ENCODE results near the gene RNU5D-1.

DNA sequence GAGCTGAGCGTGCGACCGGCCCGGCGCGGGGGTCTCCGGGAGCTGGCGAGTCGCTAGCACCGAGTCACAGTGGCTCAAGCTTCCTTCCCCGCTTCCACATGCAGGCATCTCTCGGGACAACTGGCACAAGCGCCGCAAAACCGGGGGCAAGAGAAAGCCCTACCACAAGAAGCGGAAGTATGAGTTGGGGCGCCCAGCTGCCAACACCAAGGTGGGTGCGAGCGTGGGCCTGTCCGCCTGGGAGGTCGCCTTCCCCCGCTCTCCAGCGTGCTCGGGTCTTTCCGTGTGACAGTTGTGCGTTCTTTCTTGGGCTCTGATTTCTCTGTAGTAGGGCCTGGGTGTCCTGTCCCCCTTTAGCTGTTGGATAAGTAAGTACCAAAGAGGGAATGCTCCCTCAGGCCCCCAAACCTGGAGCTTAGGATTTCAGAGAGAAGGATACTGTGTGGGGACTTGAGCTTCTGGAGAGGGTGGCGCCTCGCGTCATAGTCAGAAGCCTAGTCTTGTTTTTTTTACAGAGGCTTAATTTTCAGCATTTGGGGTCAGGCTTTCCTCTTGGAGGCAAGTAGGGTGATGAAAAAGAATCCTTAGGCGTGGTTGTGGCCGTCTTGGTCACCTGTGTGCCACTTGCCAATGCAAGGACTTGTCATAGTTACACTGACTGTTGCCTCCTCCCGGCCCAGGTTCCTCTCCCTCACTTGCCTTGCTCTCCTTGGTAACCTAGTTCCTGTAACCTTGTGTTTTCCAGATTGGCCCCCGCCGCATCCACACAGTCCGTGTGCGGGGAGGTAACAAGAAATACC lies 45.2 kb upstream of the RNU5D-1 start:
- TF ChIP-seq, protein P1, sequence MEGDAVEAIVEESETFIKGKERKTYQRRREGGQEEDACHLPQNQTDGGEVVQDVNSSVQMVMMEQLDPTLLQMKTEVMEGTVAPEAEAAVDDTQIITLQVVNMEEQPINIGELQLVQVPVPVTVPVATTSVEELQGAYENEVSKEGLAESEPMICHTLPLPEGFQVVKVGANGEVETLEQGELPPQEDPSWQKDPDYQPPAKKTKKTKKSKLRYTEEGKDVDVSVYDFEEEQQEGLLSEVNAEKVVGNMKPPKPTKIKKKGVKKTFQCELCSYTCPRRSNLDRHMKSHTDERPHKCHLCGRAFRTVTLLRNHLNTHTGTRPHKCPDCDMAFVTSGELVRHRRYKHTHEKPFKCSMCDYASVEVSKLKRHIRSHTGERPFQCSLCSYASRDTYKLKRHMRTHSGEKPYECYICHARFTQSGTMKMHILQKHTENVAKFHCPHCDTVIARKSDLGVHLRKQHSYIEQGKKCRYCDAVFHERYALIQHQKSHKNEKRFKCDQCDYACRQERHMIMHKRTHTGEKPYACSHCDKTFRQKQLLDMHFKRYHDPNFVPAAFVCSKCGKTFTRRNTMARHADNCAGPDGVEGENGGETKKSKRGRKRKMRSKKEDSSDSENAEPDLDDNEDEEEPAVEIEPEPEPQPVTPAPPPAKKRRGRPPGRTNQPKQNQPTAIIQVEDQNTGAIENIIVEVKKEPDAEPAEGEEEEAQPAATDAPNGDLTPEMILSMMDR (IDR thresholded peaks at IDR 0.05) = no peak
- TF ChIP-seq EP300 (IDR thresholded peaks at IDR 0.05) = no peak
- no peak for TF ChIP-seq POLR2A (IDR thresholded peaks at IDR 0.05)

All from ovary (tissue), 3 donors.